ENCODE measurements around the gene TMEM240. TPM values are rescaled to one million over a fixed set of nuclear protein-coding genes. Genes with fewer than 3 reads are reported as not detected.
"Not testable (repeated sequence)": the region's sequence is repeated elsewhere in the genome, so short reads cannot be mapped to it uniquely, and the experiment has no call there.

TMEM240 gene
- total and polyA plus RNA-seq, 2 donors (not counting 3 experiments of a cell fraction or from before 2014, with no cell fraction given) = 7.0 to 7.6 TPM

- H2AFZ ChIP-seq (ENCODE audit: low read depth, low read length); H3K9me1 ChIP-seq (replicated peaks; ENCODE audit: control insufficient read depth, extremely low read depth, insufficient read depth, low read length); H3K4me3 ChIP-seq (replicated peaks in 1 of 3; ENCODE audit: insufficient read depth in 1 of 3, low read depth in 1 of 3, low read length in 3 of 3); POLR2A ChIA-PET; H3K9me3 ChIP-seq (replicated peaks; ENCODE audit: control insufficient read depth, insufficient read depth, low read length); FAIRE-seq; DNase-seq (ENCODE audit: low read depth, low spot score); dilution Hi-C loops (cut with MboI; ENCODE audit: extremely low pct_ligation_motif_present, low sequenced_read_pairs); BruUV-seq (replicated peaks); H3K4me2 ChIP-seq (ENCODE audit: insufficient read depth, low read length); H3K4me1 ChIP-seq (ENCODE audit: control insufficient read depth, extremely low read depth, insufficient read depth, low read length); H4K20me1 ChIP-seq (replicated peaks; ENCODE audit: control insufficient read depth, extremely low read depth, insufficient read depth, low read length); H3K27ac ChIP-seq (ENCODE audit: insufficient read depth, low read depth, low read length); H3K9ac ChIP-seq (replicated peaks; ENCODE audit: extremely low read depth, insufficient read depth, low read length); intact Hi-C loops (cut with micrococcal nuclease); CTCF ChIA-PET; H3K27me3 ChIP-seq (ENCODE audit: control insufficient read depth in 2 of 2, insufficient read depth in 2 of 2, low read length in 2 of 2): not testable (repeated sequence)
- Histone ChIP-seq H3K36me3 (ENCODE audit: control insufficient read depth in 2 of 2, extremely low read depth in 1 of 2, insufficient read depth in 2 of 2, low read length in 2 of 2) (peaks cover 8 to 21% of the 10 kb centered on the region in 2 experiments), H3K79me2 (ENCODE audit: control insufficient read depth, insufficient read depth, low read length) (peaks cover 13% of the 10 kb centered on the region)
These were observed 17.3 kb upstream of the TMEM240 start for GRCh38 chr1:1557688-1558087.

GRCh38 chr1:1556961-1557360, 16.5 kb upstream of the TMEM240 start:
- POLR2A ChIA-PET; BruUV-seq (replicated peaks): not testable (repeated sequence)

DNA sequence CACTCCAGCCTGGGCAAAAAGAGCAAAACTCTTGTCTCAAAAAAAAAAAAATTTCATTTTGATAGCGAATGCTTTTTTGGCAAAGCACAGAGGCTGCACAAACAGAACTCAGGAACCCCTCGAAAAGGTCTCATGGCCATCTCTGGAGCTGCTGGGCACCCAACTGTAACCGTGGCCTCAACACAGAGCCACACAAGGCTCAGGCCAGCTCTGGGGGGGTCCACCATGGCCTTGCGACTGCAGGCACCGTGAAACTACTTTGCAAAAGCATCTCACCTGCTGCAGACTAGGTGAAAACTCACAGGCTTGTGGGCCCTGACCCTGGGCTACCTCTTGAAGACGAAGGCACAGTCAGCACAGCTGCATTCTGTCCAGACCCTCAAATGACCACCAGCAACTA, 16.1 kb upstream of the TMEM240 start:
- Histone ChIP-seq H3K27me3 (ENCODE audit: control insufficient read depth in 2 of 2, insufficient read depth in 2 of 2, low read length in 2 of 2) (no peaks in the 10 kb centered on the region), H3K9me1 (replicated peaks; ENCODE audit: control insufficient read depth, extremely low read depth, insufficient read depth, low read length) (no peaks in the 10 kb centered on the region), H3K4me3 (replicated peaks in 1 of 3; ENCODE audit: insufficient read depth in 1 of 3, low read depth in 1 of 3, low read length in 3 of 3) (no peak overlapping the region), H2AFZ (ENCODE audit: low read depth, low read length) (no peak overlapping the region), H3K79me2 (ENCODE audit: control insufficient read depth, insufficient read depth, low read length) (peaks cover 4% of the 10 kb centered on the region), H3K9me3 (replicated peaks; ENCODE audit: control insufficient read depth, insufficient read depth, low read length) (no peaks in the 10 kb centered on the region), H3K4me1 (ENCODE audit: control insufficient read depth, extremely low read depth, insufficient read depth, low read length) (no peaks in the 10 kb centered on the region), H3K4me2 (ENCODE audit: insufficient read depth, low read length) (no peak overlapping the region), H3K27ac (ENCODE audit: insufficient read depth, low read depth, low read length) (no peak overlapping the region), H4K20me1 (replicated peaks; ENCODE audit: control insufficient read depth, extremely low read depth, insufficient read depth, low read length) (no peaks in the 10 kb centered on the region), H3K36me3 (ENCODE audit: control insufficient read depth in 2 of 2, extremely low read depth in 1 of 2, insufficient read depth in 2 of 2, low read length in 2 of 2) (peaks cover 3 to 9% of the 10 kb centered on the region in 2 experiments), H3K9ac (replicated peaks; ENCODE audit: extremely low read depth, insufficient read depth, low read length) (no peak overlapping the region)
- dilution Hi-C loops (cut with MboI; ENCODE audit: extremely low pct_ligation_motif_present, low sequenced_read_pairs) (no loop called here), intact Hi-C loops (cut with micrococcal nuclease) (no loop called here)
- no peak for DNase-seq (ENCODE audit: low read depth, low spot score)
- ChIA-PET CTCF (no interaction called here), POLR2A (no interaction called here)
- TF ChIP-seq FOS (IDR thresholded peaks at IDR 0.05; ENCODE audit: borderline replicate concordance, insufficient read depth, low read length) (no peak), POLR2AphosphoS5 (IDR thresholded peaks at IDR 0.05; ENCODE audit: insufficient read depth, low read depth, low read length) (no peak), GATA2 (IDR thresholded peaks at IDR 0.05; ENCODE audit: insufficient read depth, insufficient read length, low read depth, low read length) (no peak), EZH2 (IDR thresholded peaks at IDR 0.05; ENCODE audit: borderline replicate concordance, low read depth, low read length, severe bottlenecking) (no peak), MAX (IDR thresholded peaks at IDR 0.05; ENCODE audit: insufficient read depth, insufficient read length) (no peak), MYC (IDR thresholded peaks at IDR 0.05; ENCODE audit: low read depth, low read length) (no peak), POLR2A (IDR thresholded peaks at IDR 0.05; ENCODE audit: low read depth, low read length) (no peak), JUN (IDR thresholded peaks at IDR 0.05; ENCODE audit: borderline replicate concordance, insufficient read depth, insufficient read length, low read depth) (no peak)
- TF ChIP-seq, protein P1, sequence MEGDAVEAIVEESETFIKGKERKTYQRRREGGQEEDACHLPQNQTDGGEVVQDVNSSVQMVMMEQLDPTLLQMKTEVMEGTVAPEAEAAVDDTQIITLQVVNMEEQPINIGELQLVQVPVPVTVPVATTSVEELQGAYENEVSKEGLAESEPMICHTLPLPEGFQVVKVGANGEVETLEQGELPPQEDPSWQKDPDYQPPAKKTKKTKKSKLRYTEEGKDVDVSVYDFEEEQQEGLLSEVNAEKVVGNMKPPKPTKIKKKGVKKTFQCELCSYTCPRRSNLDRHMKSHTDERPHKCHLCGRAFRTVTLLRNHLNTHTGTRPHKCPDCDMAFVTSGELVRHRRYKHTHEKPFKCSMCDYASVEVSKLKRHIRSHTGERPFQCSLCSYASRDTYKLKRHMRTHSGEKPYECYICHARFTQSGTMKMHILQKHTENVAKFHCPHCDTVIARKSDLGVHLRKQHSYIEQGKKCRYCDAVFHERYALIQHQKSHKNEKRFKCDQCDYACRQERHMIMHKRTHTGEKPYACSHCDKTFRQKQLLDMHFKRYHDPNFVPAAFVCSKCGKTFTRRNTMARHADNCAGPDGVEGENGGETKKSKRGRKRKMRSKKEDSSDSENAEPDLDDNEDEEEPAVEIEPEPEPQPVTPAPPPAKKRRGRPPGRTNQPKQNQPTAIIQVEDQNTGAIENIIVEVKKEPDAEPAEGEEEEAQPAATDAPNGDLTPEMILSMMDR (IDR thresholded peaks at IDR 0.05; ENCODE audit: extremely low read depth in 1 of 2, insufficient read depth in 1 of 2, low read depth in 1 of 2, low read length in 2 of 2) = no peak
- no TSS peak for BruUV-seq (replicated peaks)
- FAIRE-seq = no peak

More at GRCh38 chr1:1556961-1557360, 16.5 kb upstream of the TMEM240 start:
- H3K9me3 ChIP-seq (replicated peaks; ENCODE audit: control insufficient read depth, insufficient read depth, low read length); H3K4me3 ChIP-seq (replicated peaks in 1 of 3; ENCODE audit: insufficient read depth in 1 of 3, low read depth in 1 of 3, low read length in 3 of 3); H3K9ac ChIP-seq (replicated peaks; ENCODE audit: extremely low read depth, insufficient read depth, low read length); H3K27ac ChIP-seq (ENCODE audit: insufficient read depth, low read depth, low read length); intact Hi-C loops (cut with micrococcal nuclease); H3K4me1 ChIP-seq (ENCODE audit: control insufficient read depth, extremely low read depth, insufficient read depth, low read length); dilution Hi-C loops (cut with MboI; ENCODE audit: extremely low pct_ligation_motif_present, low sequenced_read_pairs); CTCF ChIA-PET; H3K27me3 ChIP-seq (ENCODE audit: control insufficient read depth in 2 of 2, insufficient read depth in 2 of 2, low read length in 2 of 2); H3K4me2 ChIP-seq (ENCODE audit: insufficient read depth, low read length); H4K20me1 ChIP-seq (replicated peaks; ENCODE audit: control insufficient read depth, extremely low read depth, insufficient read depth, low read length); H3K9me1 ChIP-seq (replicated peaks; ENCODE audit: control insufficient read depth, extremely low read depth, insufficient read depth, low read length); H2AFZ ChIP-seq (ENCODE audit: low read depth, low read length); DNase-seq (ENCODE audit: low read depth, low spot score); FAIRE-seq; H3K79me2 ChIP-seq (ENCODE audit: control insufficient read depth, insufficient read depth, low read length): not testable (repeated sequence)
- peaks cover 3 to 14% of the 10 kb centered on the region in 2 experiments for H3K36me3 ChIP-seq (ENCODE audit: control insufficient read depth in 2 of 2, extremely low read depth in 1 of 2, insufficient read depth in 2 of 2, low read length in 2 of 2)
